Left lung (tissue), 10 donors: ENCODE results near the gene RPS3. TPM values are rescaled to one million over a fixed set of nuclear protein-coding genes. Genes with fewer than 3 reads are reported as not detected.

Experiments
- ATAC-seq: fragments of 200-7000 bp; cut with Tn5 transposase; one replicate; pipeline ENCODE4 v1.9.1; 2020; ENCODE audit warnings: moderate library complexity
- DNase-seq, 4 donors: peaks; one replicate each; pipeline ENCODE4 v3.0.0-alpha.2; 2013 to 2020
- H3K27ac ChIP-seq, 2 donors: fragments of 200-600 bp; sonication (generic) in 1 of 2; one replicate each; pipeline versions ENCODE4 v1.5.0 to v1.8.0; 2020 to 2021
- H3K27me3 ChIP-seq, 2 donors: fragments of 200-600 bp; sonication (generic) in 1 of 2; one replicate each; pipeline versions ENCODE4 v1.5.0 to v1.8.0; 2020 to 2021
- H3K36me3 ChIP-seq, 2 donors: fragments of 200-600 bp; sonication (generic) in 1 of 2; one replicate each; pipeline versions ENCODE4 v1.5.0 to v1.8.0; 2020 to 2021
- H3K4me1 ChIP-seq, 2 donors: fragments of 200-600 bp; one replicate each; pipeline ENCODE4 v1.8.0; 2021
- H3K4me3 ChIP-seq, 2 donors: fragments of 200-600 bp; sonication (generic) in 1 of 2; one replicate each; pipeline versions ENCODE4 v1.5.0 to v1.8.0; 2020 to 2021; ENCODE audit warnings: mild to moderate bottlenecking in 1 of 2
- H3K9me3 ChIP-seq, 2 donors: fragments of 200-600 bp; sonication (generic) in 1 of 2; one replicate each; pipeline versions ENCODE4 v1.5.0 to v1.8.0; 2020 to 2021
- intact Hi-C, 2 donors: fragments of 100-400 bp; cut with DNase I; formaldehyde crosslinking; loops; one replicate each; pipeline versions ENCODE4 v1.11.2 to v1.14.2; 2022
- polyA plus RNA-seq, 6 donors: library from polyadenylated mRNA; unstranded; fragments of 120-200 nt; gene quantifications; one replicate each; pipeline ENCODE4 v1.2.1, GENCODE V29; 2013; ENCODE audit not compliant: insufficient read length in 6 of 6
- total RNA-seq, 2 donors: library from RNA; stranded (reverse); fragmentation: NEBNext Ultra II Directional; extraction: Animal tissue kit (Norgen Biotek cat#: 25700); gene quantifications; one replicate each; pipeline ENCODE4 v1.2.1, GENCODE V29; 2021
- TF ChIP-seq, protein P1 (sequence below), 2 donors: fragments of 200-600 bp; sonication (generic) in 1 of 2; IDR thresholded peaks; one replicate each; pipeline versions ENCODE4 v1.5.0 to v1.8.0; 2021; ENCODE audit warnings: antibody characterized with exemption in 2 of 2
- donor health status: DM: no; HTN: yes; CAD: no.
- donor health status: DM: no; HTN: no; CAD: no.

RPS3 gene
- total and polyA plus RNA-seq, 8 donors = 1,943 to 3,888 (median 3,679) TPM

DNA sequence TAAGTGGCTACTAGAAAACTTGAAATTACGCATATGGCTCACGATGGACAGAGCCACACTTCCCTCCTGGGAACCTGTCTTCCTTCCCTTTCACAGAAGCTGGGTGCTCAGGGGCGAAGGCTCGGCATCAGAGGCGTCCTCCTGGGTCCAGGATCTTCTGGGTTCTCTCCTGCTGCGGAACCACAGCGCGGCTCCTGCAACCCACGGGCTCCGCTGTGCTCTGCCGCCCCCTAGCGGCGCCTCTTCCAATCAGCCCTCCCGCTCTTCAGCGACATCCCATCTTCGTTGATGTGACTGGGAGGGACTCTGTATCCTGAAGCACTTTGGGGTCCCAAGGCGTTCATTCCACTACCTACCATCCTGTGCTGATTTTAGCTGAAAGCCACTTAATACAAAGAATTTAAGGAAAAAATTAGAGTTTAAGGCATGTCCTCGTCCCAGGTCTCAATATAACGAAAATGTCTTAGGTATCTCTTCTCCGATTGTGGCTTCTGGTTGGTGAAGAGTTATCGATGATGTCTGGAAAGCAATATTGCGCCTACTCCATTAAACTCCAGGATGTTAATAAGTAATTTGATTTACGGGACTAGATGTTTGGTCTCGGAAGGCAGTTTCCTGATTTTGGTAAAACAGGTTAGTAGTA lies 14.8 kb upstream of the RPS3 start:
- Histone ChIP-seq H3K4me1 (peaks cover 10 to 48% of the 10 kb centered on the region in 2 donors), H3K36me3 (no peaks in the 10 kb centered on the region), H3K27ac (no peak overlapping the region), H3K9me3 (no peaks in the 10 kb centered on the region), H3K4me3 (no peak overlapping the region), H3K27me3 (no peaks in the 10 kb centered on the region)
- intact Hi-C loops = loop anchor here (2.0 to 10.0 kb wide), 3 partner anchors 56 to 104 kb away; no protein-coding TSS in a partner anchor
- TF ChIP-seq, protein P1, sequence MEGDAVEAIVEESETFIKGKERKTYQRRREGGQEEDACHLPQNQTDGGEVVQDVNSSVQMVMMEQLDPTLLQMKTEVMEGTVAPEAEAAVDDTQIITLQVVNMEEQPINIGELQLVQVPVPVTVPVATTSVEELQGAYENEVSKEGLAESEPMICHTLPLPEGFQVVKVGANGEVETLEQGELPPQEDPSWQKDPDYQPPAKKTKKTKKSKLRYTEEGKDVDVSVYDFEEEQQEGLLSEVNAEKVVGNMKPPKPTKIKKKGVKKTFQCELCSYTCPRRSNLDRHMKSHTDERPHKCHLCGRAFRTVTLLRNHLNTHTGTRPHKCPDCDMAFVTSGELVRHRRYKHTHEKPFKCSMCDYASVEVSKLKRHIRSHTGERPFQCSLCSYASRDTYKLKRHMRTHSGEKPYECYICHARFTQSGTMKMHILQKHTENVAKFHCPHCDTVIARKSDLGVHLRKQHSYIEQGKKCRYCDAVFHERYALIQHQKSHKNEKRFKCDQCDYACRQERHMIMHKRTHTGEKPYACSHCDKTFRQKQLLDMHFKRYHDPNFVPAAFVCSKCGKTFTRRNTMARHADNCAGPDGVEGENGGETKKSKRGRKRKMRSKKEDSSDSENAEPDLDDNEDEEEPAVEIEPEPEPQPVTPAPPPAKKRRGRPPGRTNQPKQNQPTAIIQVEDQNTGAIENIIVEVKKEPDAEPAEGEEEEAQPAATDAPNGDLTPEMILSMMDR (IDR thresholded peaks at IDR 0.05) = peak; percentile 96
- ATAC-seq (peak; percentile 80), DNase-seq (peak; percentile 72 to 98 (median 80))

DNA sequence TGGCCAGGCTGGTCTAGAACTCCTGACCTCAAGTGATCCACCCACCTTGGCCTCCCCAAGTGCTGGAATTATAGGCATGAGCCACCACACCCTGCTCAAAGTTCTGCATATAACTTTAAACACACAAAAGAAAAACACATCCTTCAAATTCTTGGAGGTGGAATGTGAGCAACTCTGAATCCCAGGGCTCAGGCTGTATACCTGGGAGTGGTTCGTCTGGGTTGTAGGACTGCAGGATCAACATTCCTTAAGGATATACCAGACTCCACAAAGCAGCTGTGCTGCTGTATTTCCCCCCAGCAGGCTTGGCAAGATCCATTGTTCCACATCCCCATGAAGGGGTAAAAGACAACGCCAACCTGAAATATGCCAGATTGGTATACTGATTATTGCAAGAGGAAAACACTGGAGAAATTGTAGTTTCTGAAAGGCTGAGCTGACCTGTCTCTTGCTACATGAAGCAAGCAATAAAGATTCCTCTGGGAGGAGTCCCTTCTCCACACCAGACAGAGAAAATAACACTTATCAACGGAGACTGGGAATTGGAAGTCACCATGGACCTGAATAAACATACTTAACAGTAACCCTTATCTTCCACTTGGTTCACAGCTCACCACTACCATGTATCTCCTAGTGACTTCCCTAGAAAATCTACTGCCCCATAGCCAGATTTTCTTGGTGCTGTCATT lies 12.2 kb upstream of the RPS3 start:
- Histone ChIP-seq H3K27me3 (no peaks in the 10 kb centered on the region), H3K4me1 (peaks cover 10 to 27% of the 10 kb centered on the region in 2 donors), H3K27ac (no peak overlapping the region), H3K4me3 (no peak overlapping the region), H3K36me3 (no peaks in the 10 kb centered on the region), H3K9me3 (no peaks in the 10 kb centered on the region)
- intact Hi-C loops = loop anchor here in 1 of 2 donors (10.0 kb wide), 1 partner anchor 102 kb away; no protein-coding TSS in a partner anchor
- peak; percentile 7 for ATAC-seq
- no peak for DNase-seq
- TF ChIP-seq, protein P1 (IDR thresholded peaks at IDR 0.05) = no peak

DNA sequence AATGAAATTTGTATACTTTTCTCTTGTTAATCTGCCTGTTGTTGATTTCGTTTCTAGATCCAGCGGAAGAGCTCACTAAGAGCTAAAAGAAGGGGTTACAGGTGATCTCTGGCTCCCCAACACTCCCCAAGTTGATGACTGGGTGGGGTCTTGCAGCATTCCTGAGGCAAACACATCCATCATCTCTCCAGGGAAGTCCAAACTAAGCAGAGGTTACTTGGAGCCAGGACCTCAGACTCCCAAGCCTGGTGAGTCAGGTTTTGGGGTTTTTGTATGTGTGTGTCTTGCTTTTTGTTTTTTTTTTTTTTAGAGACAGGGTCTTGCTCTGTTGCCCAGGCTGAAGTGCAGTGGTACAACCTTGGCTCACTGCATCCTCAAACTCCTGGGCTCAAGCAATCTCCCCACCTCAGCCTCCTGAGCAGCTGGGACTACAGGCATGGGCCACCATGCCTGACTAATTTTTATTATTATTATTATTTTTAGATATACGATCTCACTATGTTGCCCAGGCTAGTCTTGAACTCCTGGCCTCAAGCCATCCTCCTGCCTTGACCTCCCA lies 11.5 kb upstream of the RPS3 start:
- Histone ChIP-seq H3K27me3 (no peaks in the 10 kb centered on the region), H3K27ac (no peak overlapping the region), H3K9me3 (no peaks in the 10 kb centered on the region), H3K36me3 (no peaks in the 10 kb centered on the region), H3K4me3 (no peak overlapping the region), H3K4me1 (peaks cover 10 to 27% of the 10 kb centered on the region in 2 donors)
- TF ChIP-seq, protein P1 (IDR thresholded peaks at IDR 0.05) = no peak
- ATAC-seq (no peak), DNase-seq (no peak)
- intact Hi-C loops = loop anchor here in 1 of 2 donors (10.0 kb wide), 1 partner anchor 103 kb away; no protein-coding TSS in a partner anchor

DNA sequence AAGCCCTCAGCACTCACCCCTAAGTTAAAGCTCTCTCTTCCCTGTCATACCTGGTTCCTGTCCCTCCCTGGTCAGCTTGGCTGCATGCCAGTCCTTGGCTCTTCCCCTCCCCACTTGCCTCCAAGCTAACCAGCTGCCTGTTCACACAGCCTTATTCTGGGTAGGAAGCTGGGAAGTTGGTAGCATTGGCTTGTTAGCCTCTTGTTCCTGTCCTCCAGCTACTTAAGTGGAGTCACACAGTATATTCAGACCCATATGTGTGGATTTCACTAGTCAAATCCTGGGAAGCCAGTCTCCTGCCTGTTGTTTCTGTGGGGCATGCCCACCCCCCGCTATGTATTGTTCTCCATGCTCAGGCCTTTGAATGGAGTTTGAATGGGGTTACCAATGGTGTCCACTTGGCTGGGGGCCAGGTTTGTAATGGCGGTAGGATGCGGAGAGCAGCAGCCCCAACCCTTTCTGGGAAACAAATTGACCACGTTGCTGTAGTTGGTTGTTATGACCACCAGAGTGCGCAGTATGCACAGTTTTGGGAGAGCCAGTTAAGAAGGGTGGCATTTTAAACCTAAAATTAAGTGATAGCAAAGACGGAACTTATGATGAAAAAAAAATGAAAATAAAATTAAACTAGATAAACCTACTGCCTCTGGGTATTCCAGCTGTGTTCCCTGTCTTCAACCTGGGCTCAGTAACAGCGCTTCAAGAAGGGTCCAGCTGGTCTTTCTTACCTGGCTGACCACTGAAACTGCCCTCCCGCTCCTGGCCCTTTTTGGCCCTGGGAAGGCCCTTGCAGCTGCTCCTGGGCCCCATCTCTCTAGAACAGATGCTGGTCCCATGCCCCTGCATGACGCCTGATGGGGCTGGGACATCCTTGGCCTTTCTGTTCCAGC lies 10.7 kb upstream of the RPS3 start:
- no peaks in the 10 kb centered on the region for H3K27me3 ChIP-seq
- H3K36me3 ChIP-seq = no peaks in the 10 kb centered on the region
- DNase-seq (peak in 3 of 4 donors; percentile 53 to 84 (median 73)), ATAC-seq (peak; percentile 85)
- H3K4me1 ChIP-seq = peaks cover 10 to 21% of the 10 kb centered on the region in 2 donors
- H3K9me3 ChIP-seq = no peaks in the 10 kb centered on the region
- no peak overlapping the region for H3K27ac ChIP-seq
- no peak overlapping the region for H3K4me3 ChIP-seq
- intact Hi-C loops = loop anchor here in 1 of 2 donors (10.0 kb wide), 1 partner anchor 104 kb away; no protein-coding TSS in a partner anchor
- TF ChIP-seq, protein P1 (IDR thresholded peaks at IDR 0.05) = peak; percentile 71 to 82
